ENCODE measurements around the gene MANF.
"Not testable (repeated sequence)": the region's sequence is repeated elsewhere in the genome, so short reads cannot be mapped to it uniquely, and the experiment has no call there.

Gene MANF

DNA sequence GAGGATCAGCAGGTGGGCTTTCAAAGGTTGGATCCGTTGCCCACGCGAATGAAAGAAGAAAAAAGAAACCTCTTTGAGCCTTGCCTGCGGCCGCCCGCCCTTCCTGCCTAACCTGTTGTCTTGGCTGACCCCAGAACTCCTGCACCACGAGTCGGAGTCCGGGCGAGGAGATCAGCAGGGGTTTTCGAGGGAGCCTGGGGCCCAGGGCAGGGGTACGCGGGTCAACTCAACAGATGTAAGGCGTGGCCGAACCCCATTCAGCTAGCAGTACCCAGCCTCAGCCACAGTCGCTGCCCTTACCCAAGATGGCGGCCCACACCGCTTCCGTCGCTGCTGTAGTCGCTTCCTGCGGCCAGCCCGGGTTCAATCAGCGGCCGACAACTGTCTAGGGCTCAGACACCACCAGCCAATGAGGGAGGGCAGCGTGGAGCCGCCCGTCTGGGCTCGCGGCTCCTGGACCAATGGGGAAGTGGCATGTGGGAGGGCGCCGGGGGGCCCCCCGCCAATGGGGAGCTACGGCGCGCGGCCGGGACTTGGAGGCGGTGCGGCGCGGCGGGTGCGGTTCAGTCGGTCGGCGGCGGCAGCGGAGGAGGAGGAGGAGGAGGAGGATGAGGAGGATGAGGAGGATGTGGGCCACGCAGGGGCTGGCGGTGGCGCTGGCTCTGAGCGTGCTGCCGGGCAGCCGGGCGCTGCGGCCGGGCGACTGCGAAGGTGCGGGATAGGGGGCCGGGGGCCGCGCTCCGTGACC lies at the start of gene MANF:
Gene MANF, plus strand, starts transcription at position 566 of the 748 bp plus-strand sequence. Its CDS starts 52 bp downstream, at position 618.
- peak; percentile 99 for DNase-seq

DNA sequence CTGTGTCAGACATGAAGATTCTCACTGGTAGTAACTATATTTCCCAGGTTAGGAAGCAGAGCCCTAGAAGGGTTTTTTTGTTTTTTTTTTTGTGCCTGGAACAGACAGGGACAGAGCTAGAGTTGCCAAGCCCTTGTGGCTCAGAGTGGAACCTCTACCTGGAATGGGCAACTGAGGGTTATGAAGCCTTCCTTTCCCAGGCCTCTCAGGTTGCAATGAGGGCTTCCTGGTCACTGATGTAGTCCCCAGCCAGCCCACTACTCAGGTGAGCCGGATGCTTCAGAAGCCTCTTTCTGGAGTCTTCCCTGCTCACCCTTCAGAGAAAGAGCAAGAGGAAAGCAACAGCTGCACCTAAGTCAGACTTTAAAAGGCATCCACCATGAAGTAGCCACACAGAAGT lies 48.8 kb upstream of the MANF start:
- no peak for DNase-seq

DNA sequence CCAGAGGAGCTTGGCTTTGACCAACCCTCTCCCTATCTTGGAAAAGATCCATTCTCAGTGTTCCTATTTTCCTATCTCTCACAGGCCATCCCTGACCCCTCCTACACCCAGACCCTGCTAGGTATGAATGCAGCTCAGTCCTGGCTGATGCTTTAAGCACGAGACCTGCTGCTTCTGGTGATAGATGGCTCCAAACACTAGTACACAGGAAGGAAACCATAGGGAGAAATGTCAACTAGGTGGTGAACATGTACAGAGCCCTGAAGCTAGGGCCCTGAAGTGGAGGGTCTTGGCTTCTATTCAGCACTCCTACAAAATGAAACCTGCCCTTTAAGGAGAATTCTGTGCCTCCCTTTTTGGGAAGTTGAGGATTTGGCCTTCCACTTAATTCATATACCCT lies 47.4 kb upstream of the MANF start:
- no peak for DNase-seq

DNA sequence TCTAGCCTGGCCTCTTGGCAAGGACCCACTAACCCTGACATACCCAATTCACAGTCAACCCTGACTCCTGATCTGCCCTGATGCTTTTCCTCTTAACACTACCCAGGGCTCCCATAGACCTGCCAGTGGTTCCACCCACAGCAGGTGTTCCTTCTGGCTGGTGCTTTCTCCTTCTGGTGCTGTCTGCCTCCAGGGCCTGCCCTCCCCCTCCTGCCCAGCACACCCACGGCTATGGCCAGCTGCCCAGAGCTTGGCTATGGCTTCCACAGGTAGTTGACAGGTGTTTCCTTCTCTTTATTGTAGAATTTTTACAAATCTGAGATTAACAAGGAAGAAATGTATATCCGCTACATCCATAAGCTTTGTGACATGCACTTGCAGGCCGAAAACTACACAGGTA lies 46.5 kb upstream of the MANF start:
- DNase-seq, result no peak

DNA sequence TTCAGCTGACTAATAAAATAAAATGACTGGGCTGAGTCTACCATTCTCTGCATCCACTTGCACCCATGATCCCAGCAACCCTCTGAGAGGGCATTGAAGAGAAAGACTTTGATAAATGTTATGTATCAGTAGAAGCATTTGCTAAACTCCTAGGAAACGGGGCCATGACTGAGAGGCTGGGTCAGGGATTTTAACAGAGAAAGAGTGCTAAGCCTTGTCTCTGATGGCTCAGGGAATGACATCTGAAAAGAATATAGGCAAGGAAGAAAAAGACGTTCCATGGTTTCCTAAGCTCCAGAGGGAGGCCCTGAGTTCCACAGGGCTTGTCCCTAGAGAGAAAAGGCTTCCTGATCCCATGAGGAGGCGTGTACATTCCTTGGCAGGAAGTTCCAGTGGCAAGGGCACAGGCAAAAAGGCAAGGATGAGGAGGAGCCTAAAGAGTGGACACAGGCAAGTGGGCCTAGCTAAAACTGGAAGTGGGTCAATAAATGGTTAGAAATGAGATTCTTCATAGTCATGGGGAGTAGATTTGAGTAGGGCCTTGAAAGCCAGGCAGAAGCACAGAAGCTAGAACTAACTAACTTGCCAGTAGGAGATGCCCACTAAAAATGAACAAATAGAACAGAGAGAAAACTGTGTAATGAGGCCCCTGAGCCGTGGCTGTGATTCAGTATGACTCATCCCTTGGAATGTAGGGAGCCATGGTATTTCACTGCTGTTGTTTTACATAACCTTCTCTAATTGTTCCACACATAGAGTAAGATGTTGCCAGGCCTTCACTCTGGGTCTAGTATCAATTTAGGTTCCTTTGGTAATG lies 44.9 kb upstream of the MANF start:
- DNase-seq, result peak; percentile 11

DNA sequence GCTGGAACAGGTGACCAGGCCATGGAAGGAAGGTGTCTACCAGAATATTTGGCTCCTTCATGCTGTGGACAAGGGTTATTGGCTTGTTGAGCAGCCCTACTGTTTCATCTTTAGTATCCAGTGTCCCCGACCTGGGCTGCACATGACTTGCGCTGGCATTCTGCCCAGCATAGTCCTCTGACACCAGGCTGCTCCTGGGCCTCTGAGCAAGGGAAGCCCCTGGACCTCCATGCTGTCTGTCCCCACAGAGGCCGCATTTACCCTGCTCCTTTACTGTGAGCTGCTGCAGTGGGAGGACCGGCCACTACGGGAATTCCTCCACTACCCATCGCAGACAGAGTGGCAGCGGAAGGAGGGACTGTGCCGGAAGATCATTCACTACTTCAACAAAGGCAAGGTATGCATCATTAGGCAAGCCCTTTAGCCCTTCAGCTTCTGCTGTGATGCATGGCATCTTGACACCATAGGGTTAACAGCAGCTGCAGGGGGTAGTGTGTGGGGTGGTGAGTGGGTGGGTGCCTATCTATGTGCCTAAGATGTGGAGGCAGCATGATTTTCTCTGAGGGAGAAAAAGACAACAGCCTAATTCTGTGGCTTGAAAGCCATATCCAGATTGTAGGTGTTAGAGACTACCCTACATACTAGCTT lies 44.0 kb upstream of the MANF start:
- no peak for DNase-seq

DNA sequence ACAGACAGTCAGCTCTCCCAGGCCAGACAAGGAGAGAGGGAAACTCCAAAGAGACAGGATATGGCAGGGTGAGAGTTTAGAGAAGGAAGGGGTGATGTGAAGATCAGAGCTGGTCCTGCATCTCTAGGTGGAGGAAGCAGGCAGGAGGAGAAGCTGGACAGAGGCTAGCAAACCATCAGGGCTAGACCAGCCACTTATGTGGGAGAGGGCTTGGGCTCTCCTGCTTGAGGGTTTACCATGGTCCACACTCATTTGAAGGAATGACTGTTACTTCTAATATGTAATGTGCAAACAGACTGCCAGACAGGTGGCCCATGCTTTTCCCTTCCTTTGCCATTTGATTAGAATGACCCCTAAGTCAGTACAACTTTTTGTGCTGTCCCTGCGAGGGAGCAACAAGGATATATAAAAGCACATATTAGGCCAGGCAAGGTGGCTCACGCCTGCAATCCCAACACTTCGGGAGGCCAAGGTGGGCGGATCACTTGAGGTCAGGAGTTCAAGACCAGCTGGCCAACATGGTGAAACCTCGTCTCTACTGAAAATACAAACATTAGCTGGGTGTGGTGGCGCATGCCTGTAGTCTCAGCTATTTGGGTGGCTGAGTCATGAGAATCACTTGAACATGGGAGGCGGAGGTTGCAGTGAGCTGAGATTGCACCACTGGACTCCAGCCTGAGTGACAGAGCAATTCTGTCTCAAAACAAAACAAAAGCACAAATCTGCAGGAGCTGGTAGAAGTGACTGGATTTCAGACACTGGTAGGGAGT lies 41.0 kb upstream of the MANF start:
- no peak for DNase-seq

DNA sequence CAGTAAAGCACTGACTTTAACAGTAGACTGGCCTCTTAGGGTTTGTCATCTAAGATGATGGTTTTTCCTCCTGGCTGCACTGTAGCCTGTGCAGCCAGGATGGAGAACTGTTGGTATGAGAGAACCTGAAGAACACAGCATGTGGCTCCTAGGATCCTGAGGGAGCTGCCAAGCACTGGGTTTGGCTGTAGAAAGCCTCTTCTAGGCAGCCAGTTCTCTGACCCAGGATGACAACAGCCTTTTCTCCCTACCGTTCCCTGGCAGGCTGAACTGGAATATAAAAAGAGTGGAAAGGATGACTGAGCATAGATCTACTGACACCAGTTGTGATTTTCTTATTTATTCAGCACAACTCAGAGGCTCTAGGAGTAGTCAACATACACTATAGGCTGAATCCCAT lies 34.3 kb upstream of the MANF start:
- DNase-seq, result no peak

DNA sequence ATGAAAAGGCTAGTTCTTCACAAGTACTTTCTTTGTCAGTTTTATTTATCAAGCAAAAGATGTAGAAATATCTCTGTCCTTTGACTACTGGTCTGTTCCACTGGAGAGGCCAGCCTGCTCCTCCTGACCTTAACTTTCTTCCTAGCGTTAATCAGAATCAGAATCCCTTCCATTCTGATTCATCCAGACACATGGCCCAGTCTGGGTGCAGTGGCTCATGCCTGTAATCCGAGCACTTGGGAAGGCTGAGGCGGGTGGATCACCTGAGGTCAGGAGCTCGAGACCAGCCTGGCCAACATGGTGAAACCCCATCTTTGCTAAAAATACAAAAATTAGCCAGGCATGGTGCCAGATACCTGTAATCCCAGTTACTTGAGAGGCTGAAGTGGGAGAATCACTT lies 32.0 kb upstream of the MANF start:
- no peak for DNase-seq

DNA sequence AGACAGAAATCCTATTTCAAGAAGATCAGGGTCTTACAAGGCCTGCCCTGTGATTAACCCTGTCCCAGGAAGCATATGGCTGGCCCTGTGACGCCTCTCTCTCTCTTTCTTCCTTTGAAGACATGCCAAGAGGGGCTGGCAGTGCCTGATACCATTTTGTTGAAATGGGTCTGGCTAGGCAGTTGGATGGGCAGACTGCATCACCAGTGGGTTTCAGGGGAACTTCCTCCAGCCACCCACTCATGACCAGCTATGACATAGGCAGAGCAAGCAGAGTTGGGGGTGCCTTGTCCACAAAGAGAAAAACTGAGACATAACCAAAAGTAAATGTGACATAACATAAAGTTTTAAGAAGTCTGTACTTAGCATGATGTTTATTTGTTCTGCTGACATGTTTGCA lies 31.4 kb upstream of the MANF start:
- peak; percentile 14 for DNase-seq

DNA sequence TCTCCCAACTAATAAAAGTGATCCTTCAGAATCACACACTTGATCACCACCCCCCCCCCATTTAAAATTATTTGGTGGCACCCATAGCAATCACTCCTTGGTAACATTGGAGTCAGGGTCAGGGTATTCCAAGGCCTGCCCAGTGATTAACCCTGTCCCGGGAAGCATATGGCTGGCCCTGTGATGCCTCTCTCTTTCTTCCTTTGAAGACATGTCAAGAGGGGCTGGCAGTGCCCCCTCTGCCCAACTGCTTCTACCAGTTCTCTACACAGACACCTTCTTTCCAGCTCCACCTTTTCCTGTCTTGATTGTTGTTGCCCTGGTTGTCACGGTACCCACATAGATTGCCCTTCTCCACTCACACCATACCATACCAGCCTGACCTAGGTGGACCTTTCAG lies 30.9 kb upstream of the MANF start:
- DNase-seq, result no peak

DNA sequence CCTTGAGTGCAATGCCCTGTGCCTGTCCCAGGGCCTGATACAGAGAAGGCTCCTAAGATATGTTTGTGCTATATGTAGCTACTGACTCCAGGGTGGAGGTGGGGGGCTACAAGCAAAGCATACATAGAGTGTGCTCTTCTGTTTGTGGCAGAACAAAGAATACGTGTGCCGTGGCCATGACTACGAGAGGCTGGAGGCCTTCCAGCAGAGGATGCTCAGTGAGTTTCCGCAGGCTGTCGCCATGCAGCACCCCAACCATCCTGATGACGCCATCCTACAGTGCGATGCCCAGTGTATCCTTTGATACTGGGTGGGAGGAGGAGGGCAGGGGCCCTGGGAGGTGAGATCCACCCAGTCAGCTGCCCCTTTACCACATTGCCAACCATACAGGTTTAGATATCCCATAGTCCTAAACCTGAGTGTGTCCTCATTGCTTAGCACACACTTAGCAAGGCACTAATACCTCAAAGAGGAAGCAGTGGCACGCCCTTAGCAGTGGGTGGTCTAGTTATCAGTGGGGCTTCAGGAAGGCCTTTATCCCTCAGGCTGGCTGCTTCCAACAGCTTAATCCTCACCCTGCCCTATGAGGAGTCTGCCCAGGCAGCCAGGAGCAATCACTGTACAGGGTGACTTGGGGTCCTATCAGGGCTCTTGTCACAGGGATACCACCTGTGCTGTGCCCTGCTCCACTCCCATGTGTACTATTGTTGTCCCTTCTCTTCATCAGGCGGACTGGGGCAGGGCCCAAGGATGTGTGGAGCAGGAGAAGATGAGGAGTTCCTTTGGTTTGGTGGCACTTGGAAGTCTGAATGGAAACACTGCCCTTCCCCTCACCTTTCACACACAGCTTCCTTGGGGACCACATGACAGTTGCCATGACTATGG lies 30.1 kb upstream of the MANF start:
- DNase-seq, result no peak

DNA sequence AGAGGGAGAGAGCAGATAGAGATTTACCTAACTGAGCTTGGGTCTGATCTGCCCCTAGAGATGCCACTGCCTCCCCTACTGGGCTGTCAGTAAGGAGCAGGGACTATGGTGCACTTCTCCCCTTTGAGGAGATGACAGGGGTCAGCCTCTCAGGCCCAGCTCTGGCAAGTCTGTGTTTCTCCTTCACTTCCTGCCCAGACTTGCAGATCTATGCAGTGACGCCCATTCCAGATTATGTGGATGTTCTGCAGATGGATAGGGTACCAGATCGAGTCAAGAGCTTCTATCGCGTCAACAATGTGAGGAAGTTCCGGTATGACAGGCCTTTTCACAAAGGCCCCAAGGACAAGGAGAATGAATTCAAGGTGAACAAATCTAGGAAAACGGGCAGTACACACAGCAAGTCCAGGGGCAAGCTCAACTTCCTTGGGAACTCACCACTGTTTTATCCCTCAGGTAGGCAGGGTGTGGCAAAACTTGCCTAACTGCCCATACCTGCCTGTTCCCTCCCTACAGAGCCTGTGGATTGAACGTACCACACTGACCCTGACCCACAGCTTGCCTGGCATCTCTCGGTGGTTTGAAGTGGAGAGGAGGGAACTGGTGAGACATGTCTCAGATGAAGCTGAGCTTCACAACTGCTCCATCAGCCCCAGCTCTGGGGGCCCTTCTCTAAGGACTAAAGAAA lies 29.1 kb upstream of the MANF start:
- DNase-seq, result no peak

DNA sequence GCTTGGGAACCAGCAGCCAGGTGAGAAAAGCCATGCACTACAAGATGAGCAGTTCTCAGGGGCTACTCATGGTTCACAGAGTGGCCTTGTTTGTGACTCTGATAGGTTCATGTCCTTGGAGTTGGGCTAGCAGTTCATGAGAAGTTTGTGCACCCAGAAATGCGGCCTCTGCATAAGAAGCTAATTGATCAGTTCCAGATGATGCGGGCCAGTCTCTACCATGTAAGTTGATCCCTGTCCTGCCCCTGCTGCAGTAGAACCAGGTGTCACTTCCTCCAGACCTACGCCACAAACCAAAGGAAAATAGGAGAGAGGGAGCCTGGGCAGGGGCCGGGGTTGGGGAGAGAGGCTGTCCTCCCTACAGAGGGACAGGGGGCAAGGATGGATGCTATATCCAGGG lies 27.2 kb upstream of the MANF start:
- DNase-seq, result no peak

DNA sequence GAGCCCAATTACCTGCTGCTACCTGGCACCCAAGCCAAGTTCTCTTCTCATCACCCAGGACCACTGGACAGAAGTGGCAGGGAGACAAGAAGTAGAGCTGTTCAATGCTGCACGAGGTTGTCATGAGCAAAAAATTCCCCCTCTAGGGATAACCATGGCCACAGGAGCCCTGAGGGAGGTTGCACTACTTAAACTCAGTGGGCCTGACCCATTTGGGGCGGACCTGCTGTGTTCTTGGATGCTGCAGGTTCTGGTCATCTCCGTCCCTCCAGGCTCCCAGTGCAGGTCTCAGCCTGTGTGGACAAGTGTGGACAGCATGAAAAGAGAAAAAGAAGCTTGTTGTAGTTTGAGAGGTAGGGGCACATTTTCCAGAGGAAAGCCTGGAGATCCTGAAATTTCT lies 26.1 kb upstream of the MANF start:
- no peak for DNase-seq

DNA sequence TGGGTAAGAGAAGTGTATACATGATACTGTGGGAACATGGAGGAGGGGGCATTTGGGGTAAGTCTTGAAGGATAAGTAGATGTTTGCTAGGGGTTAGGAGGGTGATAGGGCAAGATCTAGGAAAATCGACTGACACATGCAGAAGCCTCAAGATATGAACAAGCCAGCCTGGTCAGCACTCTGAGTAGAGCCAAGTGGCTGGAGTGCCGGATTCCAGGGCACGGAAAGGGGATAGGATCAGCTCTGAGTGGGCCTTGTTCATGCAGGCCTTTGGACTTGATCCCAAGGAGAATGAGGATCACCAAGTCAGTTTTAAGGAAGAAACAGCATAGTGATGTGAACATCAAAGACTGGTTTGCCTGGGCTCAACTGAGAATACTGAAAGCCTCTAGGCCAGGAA lies 24.3 kb upstream of the MANF start:
- no peak for DNase-seq

DNA sequence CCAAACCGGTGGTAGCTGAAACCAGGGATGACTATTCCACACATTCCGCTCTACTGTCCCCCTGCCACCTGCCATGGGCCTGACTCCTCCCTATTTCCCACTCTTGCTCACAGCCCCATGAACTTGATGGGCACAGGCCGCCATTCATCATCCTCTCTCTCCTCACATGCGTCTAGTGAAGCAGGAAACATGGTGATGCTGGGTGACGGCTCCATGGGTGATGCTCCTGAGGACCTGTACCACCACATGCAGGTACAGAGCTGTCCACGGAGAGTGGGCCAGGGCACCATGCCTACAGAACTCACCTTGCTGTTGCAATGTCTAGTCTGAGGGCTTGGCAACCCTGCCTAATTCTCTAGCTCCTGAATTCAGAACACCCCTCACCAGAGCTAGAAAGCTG lies 23.3 kb upstream of the MANF start:
- no peak for DNase-seq

DNA sequence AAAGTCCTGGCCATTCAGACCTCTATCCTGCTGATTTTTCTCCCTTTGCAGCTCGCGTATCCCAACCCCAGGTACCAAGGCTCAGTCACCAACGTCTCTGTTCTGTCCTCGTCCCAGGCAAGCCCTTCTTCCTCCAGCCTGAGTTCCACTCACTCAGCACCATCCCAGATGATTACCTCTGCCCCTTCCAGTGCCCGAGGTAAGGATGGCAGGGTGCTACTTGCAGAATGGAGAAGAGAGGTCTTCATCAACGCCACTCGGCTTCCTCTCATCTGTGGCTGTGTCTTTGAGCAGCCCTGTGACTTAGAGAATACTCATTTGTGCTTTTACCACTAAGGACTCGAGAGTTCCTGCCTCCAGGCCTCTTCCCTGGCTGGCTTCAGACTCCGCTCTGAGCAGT lies 22.6 kb upstream of the MANF start:
- no peak for DNase-seq

DNA sequence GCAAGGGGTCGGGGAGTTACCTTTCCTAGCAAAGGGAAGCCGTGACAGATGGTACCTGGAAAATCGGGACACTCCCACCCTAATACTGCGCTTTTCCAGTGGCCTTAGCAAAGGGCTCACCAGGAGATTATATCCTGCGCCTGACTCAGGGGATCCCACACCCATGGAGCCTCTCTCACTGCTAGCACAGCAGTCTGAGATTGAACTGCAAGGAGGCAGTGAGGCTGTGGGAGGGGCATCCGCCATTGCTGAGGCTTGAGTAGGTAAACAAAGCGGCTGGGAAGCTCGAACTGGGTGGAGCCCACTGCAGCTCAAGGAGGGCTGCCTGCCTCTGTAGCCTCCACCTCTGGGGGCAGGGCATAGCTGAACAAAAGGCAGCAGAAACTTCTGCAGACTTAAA lies 16.8 kb upstream of the MANF start:
- DNase-seq, result not testable (repeated sequence)

DNA sequence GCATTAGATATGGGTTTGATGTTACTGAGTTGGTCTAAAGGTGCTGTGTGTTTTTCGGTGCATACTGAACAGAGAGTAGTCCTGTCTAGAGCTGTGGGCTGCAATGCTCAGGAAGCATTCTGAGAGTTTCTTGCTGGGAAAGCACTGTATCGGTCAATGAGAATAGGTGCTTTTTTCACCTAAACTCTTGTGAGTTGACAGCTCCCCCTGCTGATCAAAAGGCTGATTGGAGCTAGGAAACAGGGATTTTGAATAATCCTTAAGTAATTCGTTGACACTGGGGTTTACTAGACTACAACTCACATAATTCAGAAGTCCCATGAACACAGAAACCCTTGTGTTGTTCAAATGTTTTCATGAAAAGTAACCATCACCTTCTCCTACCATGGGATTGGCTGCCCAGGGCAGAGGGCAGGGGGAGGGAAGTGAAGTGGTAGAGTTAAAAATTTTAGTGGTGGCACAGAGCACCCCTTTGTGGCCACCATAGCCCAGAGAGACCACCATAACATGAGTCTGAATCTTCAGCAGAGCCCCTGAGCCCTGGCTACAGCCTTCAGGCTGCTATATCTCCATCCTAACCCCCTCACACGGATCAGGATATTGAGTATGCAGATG lies 13.0 kb upstream of the MANF start:
- DNase-seq, result peak; percentile 58
